Tibial artery (tissue), 4 donors: ENCODE measurements around the gene DYSF.

ENCODE experiments used
- DNase-seq, 2 donors: peaks; one replicate each; pipeline ENCODE4 v3.0.0-alpha.2; 2019
- H3K27ac ChIP-seq, 2 donors: fragments of 200-600 bp; sonication (generic) in 1 of 2; 1 replicate in 1 of 2; 2 replicates in 1 of 2; pipeline ENCODE4 v1.5.1; 2018 to 2019; ENCODE audit warnings: mild to moderate bottlenecking in 1 of 2
- H3K27me3 ChIP-seq, 2 donors: fragments of 200-600 bp; sonication (generic) in 1 of 2; one replicate each; pipeline versions ENCODE4 v1.5.1 to v1.6.0; 2016 to 2019
- H3K36me3 ChIP-seq, 3 donors: fragments of 200-600 bp; sonication (generic) in 2 of 3; one replicate each; pipeline ENCODE4 v1.5.1; 2016 to 2019; ENCODE audit warnings: mild to moderate bottlenecking in 2 of 3
- H3K4me1 ChIP-seq, 4 donors: fragments of 200-600 bp; sonication (generic) in 2 of 4; 1 replicate in 3 of 4; 2 replicates in 1 of 4; pipeline ENCODE4 v1.5.1; 2016 to 2019
- H3K4me3 ChIP-seq, 2 donors: fragments of 200-600 bp; sonication (generic) in 1 of 2; 1 replicate in 1 of 2; 2 replicates in 1 of 2; pipeline ENCODE4 v1.5.1; 2018 to 2019; ENCODE audit warnings: mild to moderate bottlenecking in 2 of 2
- H3K9me3 ChIP-seq, 3 donors: fragments of 200-600 bp; sonication (generic) in 1 of 3; one replicate each; pipeline ENCODE4 v1.5.1; 2016 to 2019
- CTCF ChIP-seq, 2 experiments: fragments of 200-600 bp in 1 of 2; fragments of 450-650 bp in 1 of 2; IDR thresholded peaks; one replicate each; pipeline ENCODE4 v1.5.1; 2017 to 2019; ENCODE audit warnings: antibody characterized with exemption in 2 of 2, mild to moderate bottlenecking in 1 of 2, moderate library complexity in 1 of 2
- intact Hi-C: fragments of 100-400 bp; cut with DNase I; formaldehyde crosslinking; loops from one replicate; pipeline ENCODE4 v1.15.0; 2023; ENCODE audit warnings: low total_unique reads

DYSF gene

DNA sequence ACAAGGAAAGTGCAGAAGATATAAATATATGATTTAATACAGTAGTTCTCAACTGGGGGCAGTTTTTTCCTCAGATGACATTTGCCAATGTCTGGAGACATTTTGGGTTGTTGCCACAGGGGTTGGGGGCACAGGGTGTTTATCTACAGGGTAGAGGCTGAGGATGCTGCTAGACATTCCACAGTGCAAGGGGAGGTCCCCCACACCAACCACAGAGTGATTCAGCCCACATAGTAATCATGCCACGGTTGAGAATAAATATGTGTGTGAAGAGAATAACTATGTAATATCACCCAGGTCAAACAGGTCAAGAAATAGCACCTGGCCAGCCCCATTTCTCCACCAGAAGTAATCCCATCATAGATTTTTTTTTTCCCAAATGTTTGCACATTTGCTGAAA lies 17.9 kb downstream of the DYSF start:
- Histone ChIP-seq H3K4me1 (peaks cover 0 to 18% (median 4%) of the 10 kb centered on the region in 4 donors), H3K36me3 (no peaks in the 10 kb centered on the region), H3K27ac (no peak overlapping the region), H3K27me3 (no peaks in the 10 kb centered on the region), H3K4me3 (no peak overlapping the region), H3K9me3 (no peaks in the 10 kb centered on the region)
- no peak for DNase-seq
- TF ChIP-seq CTCF (IDR thresholded peaks at IDR 0.05): no peak
- intact Hi-C loops: no loop called here

GRCh38 chr2:71472019-71472418 lies 18.7 kb downstream of the DYSF start:
- H3K4me3 ChIP-seq: no peak overlapping the region
- H3K27me3 ChIP-seq: no peaks in the 10 kb centered on the region
- intact Hi-C loops: no loop called here
- H3K4me1 ChIP-seq: peaks cover 0 to 14% (median 3%) of the 10 kb centered on the region in 4 donors
- no peaks in the 10 kb centered on the region for H3K9me3 ChIP-seq
- H3K36me3 ChIP-seq: no peaks in the 10 kb centered on the region
- no peak for DNase-seq
- H3K27ac ChIP-seq: no peak overlapping the region
- no peak for TF ChIP-seq CTCF (IDR thresholded peaks at IDR 0.05)

DNA sequence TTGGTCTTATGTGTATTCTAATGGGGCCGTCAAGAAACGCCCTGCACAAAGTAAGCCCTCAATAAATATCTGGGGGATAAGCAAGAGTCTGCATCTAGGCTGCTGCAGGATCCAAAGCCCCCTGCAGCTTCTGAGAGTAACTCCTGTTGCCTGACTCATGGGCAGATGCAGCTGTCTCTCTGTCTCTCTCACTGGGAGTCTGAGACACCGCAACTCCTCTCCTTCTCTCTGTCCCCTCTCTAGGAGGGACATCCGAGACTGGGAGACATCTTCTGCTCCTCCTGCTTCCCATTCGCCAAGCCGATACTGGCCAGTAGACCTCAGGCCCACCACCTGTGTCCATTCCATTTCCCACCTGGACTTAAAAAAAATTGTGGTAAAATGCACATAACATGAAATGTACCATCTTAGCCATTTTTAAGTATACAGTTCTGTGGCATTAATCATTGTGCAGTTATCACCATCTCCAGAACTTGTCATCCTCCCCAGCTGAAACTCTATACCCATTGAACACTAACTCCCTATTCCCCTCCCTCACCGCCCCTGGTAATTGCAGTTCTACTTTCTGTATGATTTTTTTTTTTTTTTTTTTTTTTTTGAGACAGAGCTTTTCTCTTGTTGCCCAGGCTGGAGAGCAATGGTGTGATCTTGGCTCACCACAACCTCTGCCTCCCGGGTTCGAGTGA lies 20.1 kb downstream of the DYSF start:
- peaks cover 0 to 9% (median 3%) of the 10 kb centered on the region in 4 donors for H3K4me1 ChIP-seq
- no peak overlapping the region for H3K4me3 ChIP-seq
- intact Hi-C loops: no loop called here
- H3K27me3 ChIP-seq: no peaks in the 10 kb centered on the region
- no peak for TF ChIP-seq CTCF (IDR thresholded peaks at IDR 0.05)
- H3K36me3 ChIP-seq: no peaks in the 10 kb centered on the region
- DNase-seq: no peak
- H3K9me3 ChIP-seq: no peaks in the 10 kb centered on the region
- no peak overlapping the region for H3K27ac ChIP-seq

DNA sequence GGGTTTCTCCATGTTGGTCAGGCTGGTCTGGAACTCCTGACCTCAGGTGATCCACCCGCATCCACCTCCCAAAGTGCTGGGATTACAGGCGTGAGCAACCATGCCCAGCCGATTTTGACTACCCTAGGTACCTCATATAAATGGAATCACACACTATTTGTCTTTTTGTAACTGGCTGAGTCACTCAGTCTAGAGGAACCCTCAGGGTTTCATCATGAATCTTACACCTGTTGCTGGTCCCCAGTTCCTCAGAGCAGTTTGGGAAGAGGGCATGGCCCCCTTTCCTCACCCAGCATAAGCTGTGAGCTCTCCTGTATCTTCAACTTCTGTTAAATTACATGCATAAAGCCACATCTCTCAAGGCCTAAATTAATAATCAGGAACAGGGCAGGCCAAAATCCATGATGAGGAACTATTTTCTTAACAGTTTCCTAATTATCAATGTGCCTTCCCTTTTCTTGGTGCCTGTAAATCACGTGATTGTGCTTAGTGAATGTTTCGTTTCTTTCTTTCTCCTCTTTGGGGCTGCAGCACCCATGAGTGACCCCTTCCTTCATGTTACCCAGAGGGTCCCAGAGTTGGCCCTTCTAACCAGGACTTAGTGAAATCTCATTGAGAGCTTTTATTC lies 20.9 kb downstream of the DYSF start:
- H3K4me3 ChIP-seq: no peak overlapping the region
- TF ChIP-seq CTCF (IDR thresholded peaks at IDR 0.05): no peak
- peaks cover 0 to 5% (median 3%) of the 10 kb centered on the region in 4 donors for H3K4me1 ChIP-seq
- H3K36me3 ChIP-seq: no peaks in the 10 kb centered on the region
- H3K9me3 ChIP-seq: no peaks in the 10 kb centered on the region
- DNase-seq: no peak
- H3K27me3 ChIP-seq: no peaks in the 10 kb centered on the region
- intact Hi-C loops: no loop called here
- H3K27ac ChIP-seq: no peak overlapping the region

DNA sequence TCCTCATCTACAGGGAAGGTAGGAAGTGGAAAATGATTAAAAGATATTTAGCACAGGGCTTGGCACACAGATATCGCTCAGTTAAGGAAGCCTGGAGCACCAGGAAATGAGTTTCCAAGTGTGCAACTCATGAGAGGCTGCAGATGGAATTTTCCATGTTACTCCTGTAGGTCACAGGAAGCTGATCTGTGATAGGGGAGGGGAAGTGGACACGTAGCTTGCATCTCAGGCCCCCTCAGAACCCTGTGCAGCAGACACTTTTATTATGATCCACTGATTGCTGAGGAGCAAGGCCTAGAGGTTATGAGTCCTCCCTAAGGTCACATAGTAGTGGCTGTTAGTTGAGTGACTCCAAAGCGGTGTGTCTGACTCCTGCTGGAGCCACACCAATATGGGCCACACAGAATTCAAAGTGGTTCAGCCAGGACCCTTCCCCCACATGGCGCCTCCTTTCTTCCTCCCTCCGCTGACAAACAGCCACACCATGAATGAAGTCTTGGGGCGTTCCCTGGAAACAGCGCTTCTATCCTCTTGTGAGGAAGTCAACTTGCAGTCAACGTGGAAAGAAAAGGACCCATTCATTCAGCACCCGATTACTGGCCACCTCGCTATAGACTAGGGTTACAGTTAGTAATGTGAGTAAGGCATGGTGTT lies 21.5 kb downstream of the DYSF start:
- intact Hi-C loops: no loop called here
- DNase-seq: no peak
- TF ChIP-seq CTCF (IDR thresholded peaks at IDR 0.05): no peak
- Histone ChIP-seq H3K27ac (no peak overlapping the region), H3K4me1 (no peaks in the 10 kb centered on the region), H3K36me3 (no peaks in the 10 kb centered on the region), H3K4me3 (no peak overlapping the region), H3K9me3 (no peaks in the 10 kb centered on the region), H3K27me3 (no peaks in the 10 kb centered on the region)
